SKM-1 (cell line): Measurements from ENCODE around the gene CRYGA.
"Not testable (repeated sequence)": the region's sequence is repeated elsewhere in the genome, so short reads cannot be mapped to it uniquely, and the experiment has no call there.

Experiments
- DNase-seq: peaks from one replicate; lab custom pipeline; 2025; ENCODE audit not compliant: unreplicated experiment; lab: John Stamatoyannopoulos, UW

CRYGA gene

DNA sequence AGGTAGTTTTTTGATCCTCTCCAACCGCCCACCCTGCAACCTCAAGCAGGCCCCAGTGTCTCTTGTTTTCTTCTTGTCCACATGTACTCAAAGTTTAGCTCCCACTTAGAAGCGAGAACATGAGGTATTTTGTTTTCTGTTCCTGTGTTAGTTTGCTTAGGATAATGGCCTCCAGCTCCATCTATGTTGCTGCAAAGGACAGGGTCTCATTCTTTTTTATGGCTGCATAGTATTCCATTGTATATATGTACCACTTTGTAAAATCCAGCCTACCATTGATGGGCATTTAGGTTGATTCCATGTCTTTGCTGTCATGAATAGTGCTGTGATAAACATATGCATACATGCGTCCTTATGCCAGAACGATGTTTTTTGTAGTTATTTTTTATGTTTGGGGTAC lies 36.3 kb downstream of the CRYGA start:
- no peak for DNase-seq

GRCh38 chr2:208125251-208125650 lies 38.1 kb downstream of the CRYGA start:
- DNase-seq = no peak

DNA sequence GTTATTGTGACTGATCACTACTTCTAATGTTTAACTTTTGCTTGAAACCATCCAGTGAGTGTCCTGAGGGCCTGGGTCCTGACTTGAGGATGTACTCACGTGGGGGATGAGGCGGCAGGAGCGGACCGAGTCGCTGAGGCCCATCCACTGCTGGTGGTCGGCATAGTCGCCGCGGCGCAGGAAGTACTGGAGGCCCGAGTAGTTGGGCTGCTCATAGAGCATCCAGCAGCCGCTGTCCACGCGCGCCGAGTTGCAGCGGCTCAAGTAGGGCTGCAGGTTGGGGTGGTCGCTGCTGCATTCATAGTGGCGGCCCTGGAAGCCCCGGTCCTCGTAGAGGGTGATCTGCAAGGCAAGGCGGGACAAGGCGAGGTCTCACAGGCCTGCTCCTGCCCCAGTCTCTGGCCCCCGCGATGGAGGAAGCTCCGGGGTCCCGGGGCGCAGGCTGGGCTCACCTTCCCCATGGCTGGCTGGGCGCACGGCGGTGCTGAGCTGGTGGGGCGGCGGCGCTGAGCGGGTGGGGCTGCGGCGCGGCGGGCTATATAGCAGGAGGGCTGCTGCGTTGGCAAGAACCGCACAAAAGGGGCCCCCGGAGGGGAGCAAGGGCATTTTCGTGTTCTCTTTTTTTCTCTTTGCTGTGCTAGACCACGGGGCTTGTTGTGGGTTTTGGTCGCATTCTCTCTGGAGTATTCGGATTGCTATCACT lies 39.2 kb downstream of the CRYGA start, which contains the start of gene CRYGD:
TSS of gene CRYGD (minus strand) at position 512 of the 703 bp plus-strand sequence. CDS start at position 461, 51 bp downstream.
- DNase-seq = not testable (repeated sequence)

- no peak for DNase-seq
Observed at GRCh38 chr2:208122248-208122647, 41.1 kb downstream of the CRYGA start.

- no peak for DNase-seq
Observed at GRCh38 chr2:208118918-208119317, 44.5 kb downstream of the CRYGA start.

DNA sequence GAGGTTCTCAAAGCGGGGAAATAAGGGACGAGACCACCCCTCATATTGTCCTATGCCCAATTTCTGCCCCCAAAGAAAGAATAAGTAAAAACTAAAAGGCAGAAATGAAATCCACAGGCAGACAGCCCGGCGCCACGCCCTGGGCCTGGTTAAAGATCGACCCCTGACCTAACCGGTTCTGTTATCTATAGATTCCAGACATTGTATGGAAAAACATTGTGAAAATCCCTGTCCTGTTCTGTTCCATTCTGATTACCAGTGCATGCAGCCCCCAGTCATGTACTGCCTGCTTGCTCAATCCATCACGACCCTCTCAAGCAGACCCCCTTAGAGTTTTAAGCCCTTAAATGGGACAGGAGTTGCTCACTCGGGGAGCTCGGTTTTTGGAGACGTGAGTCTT lies 46.0 kb downstream of the CRYGA start:
- not testable (repeated sequence) for DNase-seq

GRCh38 chr2:208112969-208113368 lies 50.4 kb downstream of the CRYGA start:
- no peak for DNase-seq

DNA sequence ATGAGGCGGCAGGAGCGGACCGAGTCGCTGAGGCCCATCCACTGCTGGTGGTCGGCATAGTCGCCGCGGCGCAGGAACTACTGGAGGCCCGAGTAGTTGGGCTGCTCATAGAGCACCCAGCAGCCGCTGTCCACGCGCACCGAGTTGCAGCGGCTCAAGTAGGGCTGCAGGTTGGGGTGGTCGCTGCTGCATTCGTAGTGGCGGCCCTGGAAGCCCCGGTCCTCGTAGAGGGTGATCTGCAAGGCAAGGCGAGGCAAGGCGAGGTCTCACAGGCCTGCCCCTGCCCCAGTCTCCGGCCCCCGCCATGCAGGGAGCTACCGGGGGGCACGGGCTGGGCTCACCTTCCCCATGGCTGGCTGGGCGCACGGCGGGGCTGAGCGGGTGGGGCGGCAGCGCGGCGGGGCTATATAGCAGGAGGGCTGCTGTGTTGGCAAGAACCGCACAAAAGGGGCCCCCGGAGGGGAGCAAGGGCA lies 51.1 kb downstream of the CRYGA start:
- not testable (repeated sequence) for DNase-seq
